Keratinocyte (primary cell): Measurements from ENCODE around the gene ASGR1.

Experiments
- CTCF ChIP-seq, 3 experiments: IDR thresholded peaks in 1 of 3; conservative IDR thresholded peaks in 1 of 3; optimal IDR thresholded peaks in 1 of 3; 2 replicates in 2 of 3; 3 replicates in 1 of 3; pipeline versions ENCODE3 to v1.5.1; 2011; ENCODE audit warnings: low read length in 3 of 3, mild to moderate bottlenecking in 3 of 3, moderate library complexity in 2 of 3, control low read depth in 1 of 3, inconsistent platforms in 1 of 3; ENCODE audit not compliant: insufficient read depth in 2 of 3; ENCODE audit errors: extremely low read depth in 1 of 3
- EZH2 ChIP-seq: IDR thresholded peaks from one replicate; pipeline ENCODE4 v1.6.1; 2012; ENCODE audit warnings: inconsistent platforms, mild to moderate bottlenecking, low read length, moderate library complexity

- TF ChIP-seq CTCF (optimal IDR thresholded peaks at IDR 0.05 in 1 of 3, IDR thresholded peaks at IDR 0.05 in 1 of 3, conservative IDR thresholded peaks at IDR 0.05 in 1 of 3; ENCODE audit: extremely low read depth in 1 of 3, insufficient read depth in 2 of 3, low read length in 3 of 3) (no peak), EZH2 (no peak)
Measured at GRCh38 chr17:7217113-7217987, 38.2 kb upstream of the ASGR1 start.
